GM19035 (cell line): Measurements from ENCODE around the gene LPP.

Experiments used
- ATAC-seq: cut with Tn5 transposase; IDR thresholded peaks from one replicate; pipeline ENCODE4 v1.9.1; 2021; ENCODE audit not compliant: unreplicated experiment

The LPP gene

GRCh38 chr3:188135271-188135670 is 18.7 kb upstream of the LPP start:
- ATAC-seq = no peak

DNA sequence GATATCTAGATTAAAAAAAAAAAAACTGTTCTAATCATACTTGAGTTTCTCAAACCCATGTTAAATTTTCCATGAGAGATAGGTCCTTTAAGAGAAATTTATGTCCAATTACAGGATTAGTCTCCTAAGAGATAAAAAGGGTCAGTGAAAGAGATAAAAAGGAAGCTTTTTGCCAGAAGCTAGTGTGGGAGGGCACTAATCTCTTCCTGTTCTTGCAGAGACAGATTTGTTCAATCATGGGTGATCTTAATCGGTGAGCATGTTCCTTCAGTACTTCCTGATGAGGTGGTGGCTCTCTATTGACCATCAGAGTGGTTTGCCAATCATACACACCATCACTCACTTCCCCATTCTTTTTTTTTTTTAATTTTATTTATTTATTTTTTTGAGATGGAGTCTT is 16.9 kb upstream of the LPP start:
- no peak for ATAC-seq

DNA sequence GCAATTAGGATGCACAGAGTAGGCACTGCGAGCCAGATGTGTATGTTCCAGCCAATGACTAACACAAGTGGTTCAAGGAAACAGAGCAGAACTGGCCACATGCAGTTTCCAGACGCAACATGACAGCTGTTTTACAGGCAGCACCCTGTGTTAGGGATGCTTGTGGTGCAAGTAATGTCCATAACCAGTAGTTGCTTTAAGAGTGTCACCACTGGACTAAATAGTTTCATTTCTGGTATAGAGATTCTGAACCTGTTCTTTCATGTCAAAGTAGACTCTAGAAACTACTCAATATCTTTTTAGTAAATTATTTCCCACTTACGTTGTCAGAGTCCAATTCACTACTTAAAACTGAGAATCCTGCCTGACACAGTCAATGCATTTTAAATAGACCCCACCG is 14.5 kb upstream of the LPP start:
- no peak for ATAC-seq

DNA sequence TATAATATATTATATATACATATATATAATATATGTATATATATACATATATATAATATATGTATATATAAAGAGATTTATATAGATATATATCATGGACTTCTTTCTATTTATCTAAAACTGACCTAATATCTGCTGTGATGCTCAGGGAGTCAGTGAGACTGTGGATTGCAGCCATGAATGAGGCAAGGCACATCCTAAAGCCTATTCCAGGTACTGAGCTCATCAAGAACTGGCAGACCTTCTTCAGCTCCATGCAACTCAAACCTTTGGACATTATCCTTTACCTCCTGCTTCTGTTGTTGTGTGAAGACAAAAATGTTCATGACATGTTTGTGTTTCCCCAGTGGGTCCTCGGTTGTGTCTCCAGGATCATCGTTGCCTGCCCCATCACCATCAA is 7.7 kb upstream of the LPP start:
- ATAC-seq = no peak

DNA sequence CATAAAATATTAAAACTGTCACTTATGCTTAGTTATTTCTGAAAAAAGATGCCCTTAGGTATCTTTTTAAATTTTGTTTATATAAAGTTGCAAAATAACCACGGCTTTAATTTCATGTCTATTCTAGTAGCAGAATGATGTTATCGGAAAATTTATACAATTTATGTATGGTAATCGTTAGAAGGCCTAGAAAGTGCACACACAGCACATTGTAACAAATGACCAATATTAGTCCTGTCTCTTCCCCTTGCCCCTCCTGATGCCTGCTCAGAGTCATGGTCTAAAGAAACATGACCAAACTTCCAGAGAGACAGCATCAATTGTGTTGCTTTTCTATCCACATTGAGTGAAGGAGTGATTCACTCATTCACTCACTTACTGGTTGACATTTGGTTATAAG is 6.2 kb upstream of the LPP start:
- ATAC-seq = no peak

DNA sequence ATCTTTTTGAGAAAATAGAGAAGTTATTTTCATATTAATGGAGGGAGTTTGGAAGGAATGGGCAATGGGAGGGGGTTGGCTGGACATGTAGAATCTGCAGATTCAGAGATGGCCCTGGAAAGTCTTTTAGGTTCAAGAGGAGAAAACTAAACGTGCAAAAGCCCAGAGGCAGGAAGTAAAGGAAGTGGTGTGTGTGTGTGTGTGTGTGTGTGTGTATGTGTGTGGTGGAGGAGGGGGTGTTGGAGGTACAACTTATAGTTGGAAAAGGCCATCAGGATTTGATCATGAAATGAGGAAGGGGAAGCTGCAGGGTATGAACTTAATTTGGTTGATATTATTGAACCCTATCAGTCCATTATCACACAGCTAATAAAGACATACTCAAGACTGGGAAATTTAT is 5.6 kb upstream of the LPP start:
- no peak for ATAC-seq

DNA sequence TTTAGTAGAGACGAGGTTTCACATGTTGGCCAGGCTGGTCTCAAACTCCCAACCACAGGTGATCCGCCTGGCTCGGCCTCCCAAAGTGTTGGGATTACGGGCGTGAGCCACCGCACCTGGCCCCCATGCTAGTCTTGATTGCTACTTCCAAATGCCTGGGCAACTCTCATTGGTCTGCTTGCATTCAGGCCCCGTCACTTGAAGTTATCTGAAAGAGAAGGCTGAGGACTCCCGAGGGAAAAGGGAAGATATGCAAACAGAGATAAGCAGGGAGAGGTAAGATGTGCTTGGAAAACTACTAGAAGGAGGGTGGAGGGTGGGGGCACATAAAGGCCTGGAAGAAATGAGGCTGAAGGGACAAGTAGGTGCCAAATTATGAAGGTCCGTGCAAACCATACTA is 4.4 kb upstream of the LPP start:
- ATAC-seq = no peak

DNA sequence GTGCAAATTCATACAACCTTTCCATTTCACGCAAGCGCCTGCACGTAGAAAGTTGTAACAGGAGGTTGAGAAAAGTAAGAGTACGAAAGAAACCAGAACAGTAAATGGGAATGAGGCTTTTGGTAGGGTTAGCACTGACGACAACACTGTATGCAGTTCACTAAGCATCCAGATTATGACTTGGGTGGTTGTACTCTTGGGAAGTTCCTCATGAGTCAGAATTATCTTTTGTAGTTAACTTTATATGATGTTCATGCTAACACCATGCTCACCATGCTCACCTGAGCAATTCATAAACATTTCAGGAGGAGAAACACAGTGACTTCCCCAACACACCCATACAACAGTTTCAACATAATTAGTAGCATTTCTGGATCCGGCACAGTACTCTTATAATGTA is 3.0 kb upstream of the LPP start:
- ATAC-seq = no peak

DNA sequence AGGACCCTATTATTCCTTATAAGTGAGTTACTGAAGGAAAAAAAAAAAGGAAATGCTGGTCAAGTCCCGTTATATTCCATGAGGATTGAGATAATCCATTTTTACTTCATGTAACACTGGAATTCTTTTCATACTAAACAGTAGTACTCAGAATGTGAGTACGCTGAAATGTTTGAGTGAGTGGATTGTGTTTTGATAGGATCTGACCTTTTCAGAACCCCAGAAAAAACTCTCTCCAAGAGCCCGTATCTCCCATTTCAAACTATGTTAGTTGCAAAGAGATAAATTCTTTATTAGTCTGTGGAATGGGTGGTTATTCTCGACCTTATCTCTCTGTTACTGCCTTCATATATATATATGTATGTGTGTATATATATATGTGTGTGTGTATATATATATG is 2.5 kb upstream of the LPP start:
- no peak for ATAC-seq

- no peak for ATAC-seq
These were observed 1.1 kb upstream of the LPP start for GRCh38 chr3:188152660-188153436.

GRCh38 chr3:188153437-188154013 is 432 bp upstream of the LPP start:
- ATAC-seq = peak; percentile 22

DNA sequence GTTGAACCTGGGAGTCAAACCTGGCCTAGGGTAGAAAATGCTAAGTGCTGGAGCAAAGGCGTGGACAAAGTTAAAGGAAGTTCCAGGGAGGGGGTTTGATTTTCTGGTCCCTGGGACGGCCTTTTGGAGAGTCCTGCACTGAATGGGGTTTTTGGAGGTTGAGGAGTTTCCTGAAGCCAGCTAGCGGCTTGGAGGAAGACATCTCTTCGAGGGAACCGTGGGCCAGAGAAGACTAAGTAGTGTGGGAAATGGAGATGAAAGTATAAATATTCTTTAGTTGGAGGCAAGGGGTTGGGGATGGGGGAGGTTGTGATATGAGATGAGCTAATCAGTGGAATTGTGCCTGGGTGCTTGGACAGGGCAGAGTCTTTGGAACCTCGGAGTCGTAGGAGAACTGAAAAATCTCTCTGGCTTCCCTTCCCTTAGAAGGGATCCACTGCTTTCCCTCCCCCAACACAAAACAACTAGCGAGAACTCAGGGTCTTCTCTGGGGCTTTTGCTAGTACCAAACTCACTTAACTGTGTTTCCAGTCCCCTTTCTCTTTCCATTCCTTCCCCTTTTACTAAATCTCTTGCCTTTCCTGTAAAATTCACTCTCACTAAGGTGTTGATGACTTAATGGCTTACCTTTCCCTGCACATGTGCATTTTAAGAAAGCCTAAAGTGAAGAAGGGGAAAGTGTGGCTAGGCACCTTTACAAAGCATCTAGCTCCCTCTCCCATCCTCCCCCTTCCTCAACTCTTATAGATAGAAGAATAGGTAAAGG is 1.0 kb downstream of the LPP start:
- ATAC-seq = no peak

- no peak for ATAC-seq
These were observed 2.1 kb downstream of the LPP start for GRCh38 chr3:188156056-188156455.

DNA sequence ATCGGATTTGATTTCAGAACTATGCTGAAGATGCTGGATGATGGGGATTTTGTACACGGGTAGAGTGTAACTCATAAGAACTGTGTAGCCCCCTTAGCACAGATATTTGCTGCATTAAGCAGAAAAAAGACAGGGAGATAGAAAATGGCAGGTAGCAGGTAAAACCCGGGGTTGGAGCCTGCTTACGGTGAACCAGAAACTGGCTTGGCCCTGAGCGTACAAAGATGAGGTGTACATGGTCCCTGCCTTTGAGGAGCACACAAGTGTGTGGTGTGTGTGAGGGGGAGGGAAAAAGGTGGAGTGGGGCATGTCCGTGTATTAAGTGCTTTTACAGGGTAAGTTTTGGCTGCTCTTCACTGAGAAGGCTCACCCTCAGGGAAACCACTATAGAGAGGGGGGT is 3.5 kb downstream of the LPP start:
- ATAC-seq = no peak

DNA sequence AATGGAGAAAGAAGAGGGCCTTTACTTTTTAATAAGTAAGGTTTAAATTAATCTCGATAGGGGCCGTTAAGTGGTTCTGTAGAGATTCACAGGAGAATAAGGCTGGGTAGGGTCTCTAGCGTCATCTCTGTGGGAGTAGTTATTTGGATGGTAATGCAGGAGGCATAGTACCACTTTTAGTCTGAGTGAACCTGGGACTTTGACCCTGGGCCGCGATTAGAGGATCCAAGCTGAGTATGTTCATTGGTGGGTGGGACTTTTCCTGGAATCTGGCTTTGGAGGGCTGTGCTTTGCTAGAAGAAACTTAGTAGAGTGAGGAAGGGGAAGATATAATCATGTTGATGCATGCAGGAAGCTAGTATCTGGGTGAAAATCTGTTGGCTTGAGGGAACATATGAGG is 4.0 kb downstream of the LPP start:
- ATAC-seq = no peak

DNA sequence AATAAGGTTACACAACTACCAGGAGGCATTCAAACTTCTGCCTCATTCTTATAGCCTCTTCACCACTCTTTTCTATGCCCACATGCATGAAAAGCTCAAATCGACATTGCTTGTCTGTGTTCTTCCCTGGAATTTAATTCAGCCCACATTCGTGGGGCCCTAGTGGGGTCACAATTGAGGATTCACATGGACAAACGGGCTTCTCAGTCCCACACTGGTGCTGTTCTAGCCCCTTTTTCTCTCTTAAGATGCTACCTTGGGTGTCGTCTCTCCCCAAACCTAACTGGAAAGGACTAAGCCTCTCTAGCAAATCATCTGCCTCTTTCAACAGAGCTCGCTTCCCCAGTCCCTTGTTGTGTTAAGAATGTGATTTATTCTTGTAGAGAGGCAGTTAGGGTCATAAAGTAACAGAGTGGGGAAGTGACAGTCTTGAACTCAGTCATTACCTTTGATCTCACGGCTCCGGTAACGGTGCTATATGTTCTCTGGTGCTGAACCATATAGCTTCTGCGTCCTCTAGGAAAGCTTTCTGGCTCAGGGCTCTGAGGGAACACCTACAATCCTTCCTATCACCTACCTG is 4.9 kb downstream of the LPP start:
- no peak for ATAC-seq

GRCh38 chr3:188160751-188161150 is 6.8 kb downstream of the LPP start:
- ATAC-seq = no peak

DNA sequence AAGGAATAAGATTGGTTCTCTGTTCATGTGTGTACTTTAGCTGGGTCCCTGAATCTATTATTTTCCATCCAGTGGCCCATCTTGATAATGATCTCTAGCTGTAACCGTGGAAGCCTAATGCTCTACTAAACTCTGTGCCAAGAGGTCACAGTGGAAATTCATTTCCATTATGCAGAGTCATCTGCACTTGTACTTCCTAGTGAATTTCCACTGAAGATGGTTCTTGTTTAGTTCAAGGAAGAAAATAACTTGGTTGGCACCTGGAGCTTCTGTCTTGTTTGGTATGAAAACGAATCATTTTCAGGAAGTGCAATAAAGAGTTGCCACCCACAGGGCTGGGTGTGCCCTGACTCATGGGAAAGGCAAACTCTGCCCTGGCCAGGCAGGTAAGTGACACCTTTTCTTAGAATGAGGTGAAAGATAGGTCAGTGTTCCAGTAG is 10.3 kb downstream of the LPP start:
- ATAC-seq = no peak

DNA sequence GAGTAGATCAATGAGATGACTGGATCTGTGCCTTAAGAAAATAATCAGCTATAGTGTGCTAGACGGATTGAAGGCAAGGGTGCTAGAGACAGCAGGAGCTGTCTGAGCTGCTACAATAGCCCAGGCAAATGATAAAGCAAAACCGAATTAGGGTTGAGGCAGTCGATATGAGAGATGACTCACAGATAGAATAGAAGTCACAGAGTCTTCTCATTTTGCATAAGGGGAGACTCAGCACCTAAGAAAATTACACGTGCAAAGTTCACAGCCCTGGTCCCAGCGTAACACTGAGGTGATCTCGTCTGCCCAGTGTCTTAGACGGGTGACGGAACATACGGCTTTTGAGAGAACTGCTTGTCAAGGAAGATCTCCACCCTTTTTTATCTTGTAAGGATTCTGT is 11.6 kb downstream of the LPP start:
- no peak for ATAC-seq

GRCh38 chr3:188166441-188166840 is 12.5 kb downstream of the LPP start:
- no peak for ATAC-seq

- no peak for ATAC-seq
These were observed 14.2 kb downstream of the LPP start for GRCh38 chr3:188168186-188168585.

DNA sequence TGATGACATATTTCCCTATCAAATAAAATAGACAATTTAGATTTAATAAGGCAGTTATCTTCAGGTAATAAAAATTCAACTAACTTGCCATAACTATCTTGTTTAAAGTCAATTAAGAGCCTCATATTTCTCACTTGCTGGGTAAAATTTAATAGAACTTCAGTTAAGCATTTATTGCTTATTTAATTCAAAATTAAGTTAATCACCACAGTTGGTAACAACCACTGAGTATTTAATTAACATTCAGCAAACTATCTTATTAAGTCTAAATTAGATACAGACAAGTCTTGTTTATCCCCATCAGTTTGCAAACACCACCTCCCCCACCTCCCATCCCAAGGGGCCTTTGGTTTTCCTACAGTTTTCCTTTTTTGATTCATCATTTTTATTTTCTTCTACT is 14.7 kb downstream of the LPP start:
- no peak for ATAC-seq
